IPS-15b (cell line): ENCODE measurements around the gene CNIH4.

Source experiments
- H3K27me3 ChIP-seq: one replicate; pipeline ENCODE4 v1.6.1; 2013; ENCODE audit warnings: low read length; ENCODE audit not compliant: control insufficient read depth, insufficient read depth
- H3K36me3 ChIP-seq: one replicate; pipeline ENCODE4 v1.6.1; 2013; ENCODE audit warnings: low read length; ENCODE audit not compliant: control insufficient read depth, insufficient read depth
- H3K4me1 ChIP-seq: one replicate; pipeline ENCODE4 v1.6.1; 2013; ENCODE audit warnings: mild to moderate bottlenecking, low read length; ENCODE audit not compliant: control insufficient read depth, insufficient read depth
- H3K4me3 ChIP-seq: one replicate; pipeline ENCODE4 v1.5.1; 2013; ENCODE audit warnings: low read depth, low read length
- H3K9ac ChIP-seq: one replicate; pipeline ENCODE4 v1.6.1; 2013; ENCODE audit warnings: low read depth, mild to moderate bottlenecking, low read length
- H3K9me3 ChIP-seq: one replicate; pipeline ENCODE4 v1.6.1; 2013; ENCODE audit warnings: mild to moderate bottlenecking, low read length; ENCODE audit not compliant: control insufficient read depth, insufficient read depth

Gene CNIH4

GRCh38 chr1:224383218-224383617 lies 26.5 kb downstream of the CNIH4 start:
- Histone ChIP-seq H3K4me1 (no peaks in the 10 kb centered on the region), H3K9me3 (no peaks in the 10 kb centered on the region), H3K4me3 (no peak overlapping the region), H3K36me3 (no peaks in the 10 kb centered on the region), H3K27me3 (no peaks in the 10 kb centered on the region), H3K9ac (no peak overlapping the region)

GRCh38 chr1:224387302-224387912 lies 30.7 kb downstream of the CNIH4 start:
- Histone ChIP-seq H3K9me3 (no peaks in the 10 kb centered on the region), H3K36me3 (peaks cover 3% of the 10 kb centered on the region), H3K9ac (no peak overlapping the region), H3K4me1 (no peaks in the 10 kb centered on the region), H3K4me3 (no peak overlapping the region), H3K27me3 (no peaks in the 10 kb centered on the region)

- H3K4me3 ChIP-seq: no peak overlapping the region
- H3K9me3 ChIP-seq: no peaks in the 10 kb centered on the region
- H3K36me3 ChIP-seq: peaks cover 3% of the 10 kb centered on the region
- no peaks in the 10 kb centered on the region for H3K27me3 ChIP-seq
- H3K9ac ChIP-seq: no peak overlapping the region
- no peaks in the 10 kb centered on the region for H3K4me1 ChIP-seq
Observed at GRCh38 chr1:224387943-224388342, 31.3 kb downstream of the CNIH4 start.

GRCh38 chr1:224390517-224390916 lies 33.8 kb downstream of the CNIH4 start:
- no peaks in the 10 kb centered on the region for H3K27me3 ChIP-seq
- H3K4me3 ChIP-seq: no peak overlapping the region
- peaks cover 12% of the 10 kb centered on the region for H3K36me3 ChIP-seq
- H3K4me1 ChIP-seq: no peaks in the 10 kb centered on the region
- no peak overlapping the region for H3K9ac ChIP-seq
- H3K9me3 ChIP-seq: no peaks in the 10 kb centered on the region

- no peaks in the 10 kb centered on the region for H3K9me3 ChIP-seq
- peaks cover 16% of the 10 kb centered on the region for H3K36me3 ChIP-seq
- H3K9ac ChIP-seq: no peak overlapping the region
Observed at GRCh38 chr1:224392411-224393249, 36.0 kb downstream of the CNIH4 start.

GRCh38 chr1:224393294-224393693 lies 36.6 kb downstream of the CNIH4 start:
- H3K36me3 ChIP-seq: peaks cover 19% of the 10 kb centered on the region
- no peak overlapping the region for H3K4me3 ChIP-seq
- H3K9me3 ChIP-seq: no peaks in the 10 kb centered on the region
- no peaks in the 10 kb centered on the region for H3K27me3 ChIP-seq
- H3K4me1 ChIP-seq: no peaks in the 10 kb centered on the region
- no peak overlapping the region for H3K9ac ChIP-seq

More at GRCh38 chr1:224392411-224393249, 36.0 kb downstream of the CNIH4 start:
- Histone ChIP-seq H3K27me3 (no peaks in the 10 kb centered on the region), H3K4me1 (no peaks in the 10 kb centered on the region), H3K4me3 (no peak overlapping the region)

- Histone ChIP-seq H3K4me1 (no peaks in the 10 kb centered on the region), H3K9ac (no peak overlapping the region), H3K27me3 (no peaks in the 10 kb centered on the region), H3K4me3 (no peak overlapping the region), H3K9me3 (no peaks in the 10 kb centered on the region), H3K36me3 (peaks cover 20% of the 10 kb centered on the region)
Observed at GRCh38 chr1:224399887-224400286, 43.2 kb downstream of the CNIH4 start.

GRCh38 chr1:224402472-224403036 lies 45.9 kb downstream of the CNIH4 start:
- H3K36me3 ChIP-seq: peaks cover 15% of the 10 kb centered on the region
- H3K9me3 ChIP-seq: no peaks in the 10 kb centered on the region
- no peak overlapping the region for H3K9ac ChIP-seq
- H3K4me1 ChIP-seq: no peaks in the 10 kb centered on the region
- H3K27me3 ChIP-seq: no peaks in the 10 kb centered on the region
- no peak overlapping the region for H3K4me3 ChIP-seq

- Histone ChIP-seq H3K4me1 (no peaks in the 10 kb centered on the region), H3K9me3 (no peaks in the 10 kb centered on the region), H3K27me3 (no peaks in the 10 kb centered on the region), H3K4me3 (no peak overlapping the region), H3K36me3 (peaks cover 13% of the 10 kb centered on the region), H3K9ac (no peak overlapping the region)
Observed at GRCh38 chr1:224404916-224405603, 48.4 kb downstream of the CNIH4 start.

GRCh38 chr1:224405604-224405970 lies 48.9 kb downstream of the CNIH4 start:
- H3K36me3 ChIP-seq: peaks cover 14% of the 10 kb centered on the region

GRCh38 chr1:224406216-224406615 lies 49.5 kb downstream of the CNIH4 start:
- H3K36me3 ChIP-seq: peaks cover 14% of the 10 kb centered on the region
- H3K27me3 ChIP-seq: no peaks in the 10 kb centered on the region

More at GRCh38 chr1:224405604-224405970, 48.9 kb downstream of the CNIH4 start:
- H3K9me3 ChIP-seq: no peaks in the 10 kb centered on the region
- no peak overlapping the region for H3K9ac ChIP-seq
- H3K27me3 ChIP-seq: no peaks in the 10 kb centered on the region
- no peaks in the 10 kb centered on the region for H3K4me1 ChIP-seq
- H3K4me3 ChIP-seq: no peak overlapping the region

More at GRCh38 chr1:224406216-224406615, 49.5 kb downstream of the CNIH4 start:
- Histone ChIP-seq H3K4me1 (no peaks in the 10 kb centered on the region), H3K9ac (no peak overlapping the region), H3K9me3 (no peaks in the 10 kb centered on the region), H3K4me3 (no peak overlapping the region)
